Measurements from ENCODE around the gene ZBTB32. TPM values are rescaled to one million over a fixed set of nuclear protein-coding genes. Genes with fewer than 3 reads are reported as not detected.

Gene ZBTB32
- total RNA-seq, 1 donor from 2014 or later = not detected

- peaks cover 2% of the 10 kb centered on the region for H3K4me1 Mint-ChIP-seq (ENCODE audit: low read depth, unreplicated experiment)
- DNase-seq (ENCODE audit: low read depth) (no peak), FAIRE-seq (no peak)
- no peaks in the 10 kb centered on the region for H3K9me3 ChIP-seq (ENCODE audit: insufficient read depth, low read depth, low read length)
- no peak overlapping the region for H3K4me3 Mint-ChIP-seq (ENCODE audit: unreplicated experiment)
- peaks cover 2% of the 10 kb centered on the region for H3K27me3 ChIP-seq (ENCODE audit: insufficient read depth, low read length)
- peaks cover 8% of the 10 kb centered on the region for H3K36me3 Mint-ChIP-seq (ENCODE audit: low read depth, unreplicated experiment)
- H4K20me1 ChIP-seq (ENCODE audit: insufficient read depth, low read length) = no peaks in the 10 kb centered on the region
- H3K9me3 Mint-ChIP-seq (ENCODE audit: unreplicated experiment) = no peaks in the 10 kb centered on the region
- peaks cover 6% of the 10 kb centered on the region for H3K27me3 Mint-ChIP-seq (ENCODE audit: low read depth, unreplicated experiment)
- no peak overlapping the region for H3K9ac ChIP-seq (ENCODE audit: low read length)
- no peak overlapping the region for H3K27ac Mint-ChIP-seq (ENCODE audit: unreplicated experiment)
- TF ChIP-seq EZH2 (IDR thresholded peaks at IDR 0.05; ENCODE audit: insufficient read depth, low read length) = no peak
- no peak for TF ChIP-seq CTCF (IDR thresholded peaks at IDR 0.05; ENCODE audit: insufficient read depth, low read depth, low read length)
- no peaks in the 10 kb centered on the region for H3K79me2 ChIP-seq (ENCODE audit: insufficient read depth, low read length)
- no peak overlapping the region for H3K4me3 ChIP-seq (ENCODE audit: insufficient read depth, low read depth, low read length)
- peaks cover 10% of the 10 kb centered on the region for H3K4me1 ChIP-seq (ENCODE audit: insufficient read depth, low read length)
- no peak overlapping the region for H3K27ac ChIP-seq (ENCODE audit: low read depth, low read length)
- H2AFZ ChIP-seq (ENCODE audit: low read depth, low read length) = no peak overlapping the region
- H3K4me2 ChIP-seq (ENCODE audit: low read length) = no peak overlapping the region
- no peaks in the 10 kb centered on the region for H3K36me3 ChIP-seq (ENCODE audit: insufficient read depth, low read length)
Observed at GRCh38 chr19:35712567-35713505, 8.5 kb downstream of the ZBTB32 start.

GRCh38 chr19:35713506-35713850 is 9.1 kb downstream of the ZBTB32 start:
- Histone ChIP-seq H3K4me1 (ENCODE audit: insufficient read depth, low read length) (peaks cover 10% of the 10 kb centered on the region), H3K4me3 (ENCODE audit: insufficient read depth, low read depth, low read length) (no peak overlapping the region), H3K79me2 (ENCODE audit: insufficient read depth, low read length) (peaks cover 4% of the 10 kb centered on the region), H3K4me2 (ENCODE audit: low read length) (no peak overlapping the region), H4K20me1 (ENCODE audit: insufficient read depth, low read length) (peaks cover 2% of the 10 kb centered on the region), H3K27me3 (ENCODE audit: insufficient read depth, low read length) (peaks cover 2% of the 10 kb centered on the region), H3K9ac (ENCODE audit: low read length) (no peak overlapping the region), H3K36me3 (ENCODE audit: insufficient read depth, low read length) (no peaks in the 10 kb centered on the region), H3K9me3 (ENCODE audit: insufficient read depth, low read depth, low read length) (no peaks in the 10 kb centered on the region), H3K27ac (ENCODE audit: low read depth, low read length) (no peak overlapping the region), H2AFZ (ENCODE audit: low read depth, low read length) (no peak overlapping the region)
- DNase-seq (ENCODE audit: low read depth) = no peak
- no peak for FAIRE-seq
- H3K4me1 Mint-ChIP-seq (ENCODE audit: low read depth, unreplicated experiment) = peaks cover 2% of the 10 kb centered on the region
- peaks cover 6% of the 10 kb centered on the region for H3K27me3 Mint-ChIP-seq (ENCODE audit: low read depth, unreplicated experiment)
- H3K27ac Mint-ChIP-seq (ENCODE audit: unreplicated experiment) = no peak overlapping the region
- H3K4me3 Mint-ChIP-seq (ENCODE audit: unreplicated experiment) = no peak overlapping the region
- H3K9me3 Mint-ChIP-seq (ENCODE audit: unreplicated experiment) = no peaks in the 10 kb centered on the region
- H3K36me3 Mint-ChIP-seq (ENCODE audit: low read depth, unreplicated experiment) = peaks cover 8% of the 10 kb centered on the region
- TF ChIP-seq CTCF (IDR thresholded peaks at IDR 0.05; ENCODE audit: insufficient read depth, low read depth, low read length) (no peak), EZH2 (IDR thresholded peaks at IDR 0.05; ENCODE audit: insufficient read depth, low read length) (no peak)
